Skeletal muscle cell (primary cell): Measurements from ENCODE around the gene TEAD4.

Experiments
- DNase-seq: peaks from one replicate; pipeline ENCODE4 v3.0.0-alpha.2; 2010; ENCODE audit warnings: low read depth
- H3K4me3 ChIP-seq: 2 replicates; pipeline ENCODE4 v1.5.1; 2011; ENCODE audit warnings: low read depth, mild to moderate bottlenecking, control low read depth, low read length, moderate library complexity

The TEAD4 gene

GRCh38 chr12:3089588-3089987 is 130.4 kb downstream of the TEAD4 start:
- no peak for DNase-seq
- no peak overlapping the region for H3K4me3 ChIP-seq
